Measurements from ENCODE around the gene COL28A1. TPM values are rescaled to one million over a fixed set of nuclear protein-coding genes. Genes with fewer than 3 reads are reported as not detected.

The COL28A1 gene
- total and polyA plus RNA-seq, 4 donors: 0.05 to 0.50 (median 0.18) TPM

DNA sequence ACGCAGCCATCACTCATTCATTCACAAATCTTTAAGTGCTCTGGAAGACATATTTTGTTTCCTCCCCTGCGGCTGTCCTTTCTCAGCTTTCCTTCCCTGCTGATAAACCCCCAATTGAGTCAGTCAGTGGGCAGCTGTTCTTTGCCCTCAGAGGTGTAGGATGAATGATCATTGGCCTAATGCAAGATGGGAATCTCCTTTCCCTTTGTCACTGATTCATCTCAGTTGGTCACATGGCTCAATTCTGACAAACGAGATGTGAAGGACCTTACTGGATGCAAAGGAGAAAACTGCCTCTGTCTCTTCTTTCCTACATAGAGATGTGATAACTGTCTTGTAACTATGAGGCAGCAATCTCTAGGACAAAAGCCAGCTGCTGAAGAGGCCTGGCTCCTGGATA, 44.6 kb downstream of the COL28A1 start:
- peaks cover 0 to 9% (median 6%) of the 10 kb centered on the region in 4 donors for H3K9me3 ChIP-seq (ENCODE audit: control insufficient read depth in 4 of 4, low read length in 3 of 4)
- no peak overlapping the region for H3K27ac ChIP-seq (ENCODE audit: low read depth in 1 of 2, low read length in 2 of 2)
- H3K36me3 ChIP-seq (ENCODE audit: control insufficient read depth in 4 of 4, insufficient read depth in 3 of 4, low read depth in 1 of 4, low read length in 3 of 4): no peaks in the 10 kb centered on the region
- H3K27me3 ChIP-seq (ENCODE audit: control insufficient read depth in 4 of 4, insufficient read depth in 4 of 4, low read length in 3 of 4): no peaks in the 10 kb centered on the region
- no peak for DNase-seq (ENCODE audit: low spot score)
- H3K4me3 ChIP-seq (ENCODE audit: low read depth in 1 of 3, low read length in 3 of 3): no peak overlapping the region
- TF ChIP-seq RAD21 (IDR thresholded peaks at IDR 0.05) (no peak), HNF4G (IDR thresholded peaks at IDR 0.05) (no peak)
- TF ChIP-seq, protein P1, sequence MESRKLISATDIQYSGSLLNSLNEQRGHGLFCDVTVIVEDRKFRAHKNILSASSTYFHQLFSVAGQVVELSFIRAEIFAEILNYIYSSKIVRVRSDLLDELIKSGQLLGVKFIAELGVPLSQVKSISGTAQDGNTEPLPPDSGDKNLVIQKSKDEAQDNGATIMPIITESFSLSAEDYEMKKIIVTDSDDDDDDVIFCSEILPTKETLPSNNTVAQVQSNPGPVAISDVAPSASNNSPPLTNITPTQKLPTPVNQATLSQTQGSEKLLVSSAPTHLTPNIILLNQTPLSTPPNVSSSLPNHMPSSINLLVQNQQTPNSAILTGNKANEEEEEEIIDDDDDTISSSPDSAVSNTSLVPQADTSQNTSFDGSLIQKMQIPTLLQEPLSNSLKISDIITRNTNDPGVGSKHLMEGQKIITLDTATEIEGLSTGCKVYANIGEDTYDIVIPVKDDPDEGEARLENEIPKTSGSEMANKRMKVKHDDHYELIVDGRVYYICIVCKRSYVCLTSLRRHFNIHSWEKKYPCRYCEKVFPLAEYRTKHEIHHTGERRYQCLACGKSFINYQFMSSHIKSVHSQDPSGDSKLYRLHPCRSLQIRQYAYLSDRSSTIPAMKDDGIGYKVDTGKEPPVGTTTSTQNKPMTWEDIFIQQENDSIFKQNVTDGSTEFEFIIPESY (IDR thresholded peaks at IDR 0.05): no peak
- peaks cover 0 to 4% (median 0%) of the 10 kb centered on the region in 4 donors for H3K4me1 ChIP-seq (ENCODE audit: control insufficient read depth in 4 of 4, insufficient read depth in 4 of 4, low read length in 3 of 4)
- 84% methylated on average over 3 of the region's 3 CpGs for WGBS
- H3K9ac ChIP-seq (ENCODE audit: low read depth in 1 of 2, low read length in 2 of 2): no peak overlapping the region

DNA sequence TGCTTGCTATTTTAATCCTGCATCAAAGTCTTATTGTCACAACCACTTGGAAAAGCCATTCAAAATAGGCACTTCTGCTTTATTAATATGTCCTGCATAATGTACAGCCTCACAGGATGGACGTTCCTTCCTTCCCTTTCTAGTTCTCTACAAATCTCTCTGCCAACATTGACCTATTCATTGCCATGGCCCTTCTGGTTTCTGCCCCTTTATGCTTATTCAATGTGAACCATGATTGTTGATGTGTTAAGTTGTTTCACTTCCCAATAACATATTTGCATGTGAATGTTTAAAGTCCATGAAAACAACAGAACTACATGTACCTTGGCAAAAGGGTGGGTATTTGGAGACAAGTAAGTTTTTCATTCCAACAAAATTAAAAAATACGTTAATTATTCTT, 45.7 kb downstream of the COL28A1 start:
- Histone ChIP-seq H3K36me3 (ENCODE audit: control insufficient read depth in 4 of 4, insufficient read depth in 3 of 4, low read depth in 1 of 4, low read length in 3 of 4) (no peaks in the 10 kb centered on the region), H3K9ac (ENCODE audit: low read depth in 1 of 2, low read length in 2 of 2) (no peak overlapping the region), H3K27me3 (ENCODE audit: control insufficient read depth in 4 of 4, insufficient read depth in 4 of 4, low read length in 3 of 4) (no peaks in the 10 kb centered on the region), H3K9me3 (ENCODE audit: control insufficient read depth in 4 of 4, low read length in 3 of 4) (peaks cover 0 to 12% (median 6%) of the 10 kb centered on the region in 4 donors), H3K4me3 (ENCODE audit: low read depth in 1 of 3, low read length in 3 of 3) (no peak overlapping the region), H3K4me1 (ENCODE audit: control insufficient read depth in 4 of 4, insufficient read depth in 4 of 4, low read length in 3 of 4) (peaks cover 0 to 4% (median 0%) of the 10 kb centered on the region in 4 donors), H3K27ac (ENCODE audit: low read depth in 1 of 2, low read length in 2 of 2) (no peak overlapping the region)
- DNase-seq (ENCODE audit: low spot score): no peak
- TF ChIP-seq, protein P2, sequence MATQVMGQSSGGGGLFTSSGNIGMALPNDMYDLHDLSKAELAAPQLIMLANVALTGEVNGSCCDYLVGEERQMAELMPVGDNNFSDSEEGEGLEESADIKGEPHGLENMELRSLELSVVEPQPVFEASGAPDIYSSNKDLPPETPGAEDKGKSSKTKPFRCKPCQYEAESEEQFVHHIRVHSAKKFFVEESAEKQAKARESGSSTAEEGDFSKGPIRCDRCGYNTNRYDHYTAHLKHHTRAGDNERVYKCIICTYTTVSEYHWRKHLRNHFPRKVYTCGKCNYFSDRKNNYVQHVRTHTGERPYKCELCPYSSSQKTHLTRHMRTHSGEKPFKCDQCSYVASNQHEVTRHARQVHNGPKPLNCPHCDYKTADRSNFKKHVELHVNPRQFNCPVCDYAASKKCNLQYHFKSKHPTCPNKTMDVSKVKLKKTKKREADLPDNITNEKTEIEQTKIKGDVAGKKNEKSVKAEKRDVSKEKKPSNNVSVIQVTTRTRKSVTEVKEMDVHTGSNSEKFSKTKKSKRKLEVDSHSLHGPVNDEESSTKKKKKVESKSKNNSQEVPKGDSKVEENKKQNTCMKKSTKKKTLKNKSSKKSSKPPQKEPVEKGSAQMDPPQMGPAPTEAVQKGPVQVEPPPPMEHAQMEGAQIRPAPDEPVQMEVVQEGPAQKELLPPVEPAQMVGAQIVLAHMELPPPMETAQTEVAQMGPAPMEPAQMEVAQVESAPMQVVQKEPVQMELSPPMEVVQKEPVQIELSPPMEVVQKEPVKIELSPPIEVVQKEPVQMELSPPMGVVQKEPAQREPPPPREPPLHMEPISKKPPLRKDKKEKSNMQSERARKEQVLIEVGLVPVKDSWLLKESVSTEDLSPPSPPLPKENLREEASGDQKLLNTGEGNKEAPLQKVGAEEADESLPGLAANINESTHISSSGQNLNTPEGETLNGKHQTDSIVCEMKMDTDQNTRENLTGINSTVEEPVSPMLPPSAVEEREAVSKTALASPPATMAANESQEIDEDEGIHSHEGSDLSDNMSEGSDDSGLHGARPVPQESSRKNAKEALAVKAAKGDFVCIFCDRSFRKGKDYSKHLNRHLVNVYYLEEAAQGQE (IDR thresholded peaks at IDR 0.05): no peak
- TF ChIP-seq, protein P3, sequence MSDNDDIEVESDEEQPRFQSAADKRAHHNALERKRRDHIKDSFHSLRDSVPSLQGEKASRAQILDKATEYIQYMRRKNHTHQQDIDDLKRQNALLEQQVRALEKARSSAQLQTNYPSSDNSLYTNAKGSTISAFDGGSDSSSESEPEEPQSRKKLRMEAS (IDR thresholded peaks at IDR 0.05): no peak
- no peak for TF ChIP-seq HNF4G (IDR thresholded peaks at IDR 0.05)
- TF ChIP-seq, protein P1 (IDR thresholded peaks at IDR 0.05): no peak
- no peak for TF ChIP-seq TAF1 (conservative IDR thresholded peaks at IDR 0.05)
- TF ChIP-seq HNF4A (conservative IDR thresholded peaks at IDR 0.05): no peak
- TF ChIP-seq EGR1 (IDR thresholded peaks at IDR 0.05; ENCODE audit: low read depth in 2 of 2): no peak
- no peak for TF ChIP-seq GABPA (IDR thresholded peaks at IDR 0.05 in 1 of 2, conservative IDR thresholded peaks at IDR 0.05 in 1 of 2)
- TF ChIP-seq FOXA1 (IDR thresholded peaks at IDR 0.05): no peak
- TF ChIP-seq, protein P4, sequence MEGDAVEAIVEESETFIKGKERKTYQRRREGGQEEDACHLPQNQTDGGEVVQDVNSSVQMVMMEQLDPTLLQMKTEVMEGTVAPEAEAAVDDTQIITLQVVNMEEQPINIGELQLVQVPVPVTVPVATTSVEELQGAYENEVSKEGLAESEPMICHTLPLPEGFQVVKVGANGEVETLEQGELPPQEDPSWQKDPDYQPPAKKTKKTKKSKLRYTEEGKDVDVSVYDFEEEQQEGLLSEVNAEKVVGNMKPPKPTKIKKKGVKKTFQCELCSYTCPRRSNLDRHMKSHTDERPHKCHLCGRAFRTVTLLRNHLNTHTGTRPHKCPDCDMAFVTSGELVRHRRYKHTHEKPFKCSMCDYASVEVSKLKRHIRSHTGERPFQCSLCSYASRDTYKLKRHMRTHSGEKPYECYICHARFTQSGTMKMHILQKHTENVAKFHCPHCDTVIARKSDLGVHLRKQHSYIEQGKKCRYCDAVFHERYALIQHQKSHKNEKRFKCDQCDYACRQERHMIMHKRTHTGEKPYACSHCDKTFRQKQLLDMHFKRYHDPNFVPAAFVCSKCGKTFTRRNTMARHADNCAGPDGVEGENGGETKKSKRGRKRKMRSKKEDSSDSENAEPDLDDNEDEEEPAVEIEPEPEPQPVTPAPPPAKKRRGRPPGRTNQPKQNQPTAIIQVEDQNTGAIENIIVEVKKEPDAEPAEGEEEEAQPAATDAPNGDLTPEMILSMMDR (IDR thresholded peaks at IDR 0.05; ENCODE audit: low read depth, low read length, missing input control): no peak
- TF ChIP-seq FOXA2 (IDR thresholded peaks at IDR 0.05): no peak
- 69% methylated on average over 2 of the region's 2 CpGs for WGBS

All from liver (tissue), 9 donors.